Smooth muscle cell (in vitro differentiated cells): ENCODE measurements around the gene LTB. TPM values are rescaled to one million over a fixed set of nuclear protein-coding genes. Genes with fewer than 3 reads are reported as not detected.

Experiments used
- DNase-seq: peaks from one replicate; lab custom pipeline; 2025; ENCODE audit not compliant: unreplicated experiment; lab: John Stamatoyannopoulos, UW
- H2AFZ ChIP-seq: fragments of 200-600 bp; sonication (generic); 2 replicates; pipeline ENCODE4 v1.6.0; 2016; ENCODE audit warnings: antibody characterized with exemption, low read depth, mild to moderate bottlenecking
- H3F3A ChIP-seq: fragments of 200-600 bp; sonication (generic); 2 replicates; pipeline ENCODE4 v1.6.0; 2017; ENCODE audit warnings: antibody characterized with exemption, low read depth
- H3K27ac ChIP-seq: fragments of 200-600 bp; sonication (generic); 2 replicates; pipeline ENCODE4 v1.5.1; 2016; ENCODE audit warnings: low read depth, mild to moderate bottlenecking
- H3K27me3 ChIP-seq: fragments of 200-600 bp; sonication (generic); 2 replicates; pipeline ENCODE4 v1.6.1; 2016; ENCODE audit warnings: low read depth, mild to moderate bottlenecking
- H3K36me3 ChIP-seq: fragments of 200-600 bp; sonication (generic); 2 replicates; pipeline ENCODE4 v1.5.1; 2016; ENCODE audit warnings: low read depth
- H3K4me1 ChIP-seq: fragments of 200-600 bp; sonication (generic); 2 replicates; pipeline ENCODE4 v1.5.1; 2016; ENCODE audit warnings: low read depth
- H3K4me2 ChIP-seq: fragments of 200-600 bp; sonication (generic); 2 replicates; pipeline ENCODE4 v1.6.0; 2016; ENCODE audit warnings: mild to moderate bottlenecking
- H3K4me3 ChIP-seq: fragments of 200-600 bp; sonication (generic); 2 replicates; pipeline ENCODE4 v1.5.1; 2016; ENCODE audit warnings: mild to moderate bottlenecking
- H3K79me2 ChIP-seq: fragments of 200-600 bp; sonication (generic); 2 replicates; pipeline ENCODE4 v1.6.0; 2016; ENCODE audit warnings: low read depth, mild to moderate bottlenecking
- H3K9ac ChIP-seq: fragments of 200-600 bp; sonication (generic); 2 replicates; pipeline ENCODE4 v1.6.0; 2016; ENCODE audit warnings: low read depth
- H3K9me3 ChIP-seq: fragments of 200-600 bp; sonication (generic); replicated peaks from 2 replicates; pipeline ENCODE4 v1.5.1; 2016; ENCODE audit warnings: low read depth
- H4K20me1 ChIP-seq: fragments of 200-600 bp; sonication (generic); 2 replicates; pipeline ENCODE4 v1.6.0; 2016; ENCODE audit warnings: low read depth
- CTCF ChIP-seq: fragments of 200-600 bp; sonication (generic); IDR thresholded peaks from 2 replicates; pipeline ENCODE4 v1.5.1; 2017; ENCODE audit warnings: borderline replicate concordance, mild to moderate bottlenecking, antibody characterized with exemption; ENCODE audit not compliant: insufficient read depth, poor library complexity, severe bottlenecking
- WGBS: methylation state at CpG from one replicate; pipeline ENCODE4 v1.1.7; 2016; ENCODE audit warnings: low lambda C conversion rate; 5-methylcytosine and 5-hydroxymethylcytosine counted together
- polyA plus RNA-seq: library from polyadenylated mRNA; unstranded; fragments of >200 nt; fragmentation: Nextera tagmentation; extraction: Ambion mirVana; gene quantifications from 2 replicates; pipeline ENCODE4 v1.2.1, GENCODE V29; 2016
- total RNA-seq: library from RNA; depleted of rRNA; stranded (reverse); fragments of >200 nt; gene quantifications from 2 replicates; pipeline ENCODE4 v1.2.3, GENCODE V29; 2014

Gene LTB
- total RNA-seq (1.5 TPM in 1 of 2 replicates, not detected in the other), polyA plus RNA-seq (0.75 and 6.3 TPM in 2 replicates)

GRCh38 chr6:31582230-31582643 lies at the start of gene LTB:
TSS of gene LTB (minus strand) at chr6:31582424. CDS start at chr6:31582417, 7 bp downstream.
- Histone ChIP-seq H3K27me3 (no peaks in the 10 kb centered on the region), H3K4me1 (no peaks in the 10 kb centered on the region), H3K9me3 (no peaks in the 10 kb centered on the region), H3K27ac (peak within 1 kb of the TSS; percentile 42), H3K36me3 (no peaks in the 10 kb centered on the region), H3K9ac (peak within 1 kb of the TSS; percentile 82), H3K4me3 (peak within 1 kb of the TSS; percentile 63), H3K79me2 (no peaks in the 10 kb centered on the region), H3F3A (no peaks in the 10 kb centered on the region), H3K4me2 (peak within 1 kb of the TSS; percentile 84), H4K20me1 (no peaks in the 10 kb centered on the region), H2AFZ (peak within 1 kb of the TSS; percentile 79)
- WGBS: 97% methylated on average over 3 of the region's 3 CpGs
- no peak for DNase-seq
- no peak for TF ChIP-seq CTCF

GRCh38 chr6:31631681-31632278 lies 49.6 kb upstream of the LTB start:
- H3K4me2 ChIP-seq: no peak overlapping the region
- no peaks in the 10 kb centered on the region for H3K9me3 ChIP-seq
- no peaks in the 10 kb centered on the region for H3K4me1 ChIP-seq
- 96% methylated on average over 31 of the region's 32 CpGs for WGBS
- H3K79me2 ChIP-seq: peaks cover 20% of the 10 kb centered on the region
- H4K20me1 ChIP-seq: peaks cover 72% of the 10 kb centered on the region
- no peak for TF ChIP-seq CTCF
- DNase-seq: no peak
- H2AFZ ChIP-seq: no peak overlapping the region
- no peak overlapping the region for H3K9ac ChIP-seq
- H3K27ac ChIP-seq: no peak overlapping the region
- H3K27me3 ChIP-seq: no peaks in the 10 kb centered on the region
- peaks cover 66% of the 10 kb centered on the region for H3F3A ChIP-seq
- H3K36me3 ChIP-seq: peaks cover 34% of the 10 kb centered on the region
- H3K4me3 ChIP-seq: no peak overlapping the region

- 95% methylated on average over 16 of the region's 16 CpGs for WGBS
- Histone ChIP-seq H3K4me2 (no peak overlapping the region), H3K4me1 (no peaks in the 10 kb centered on the region), H3K9me3 (no peaks in the 10 kb centered on the region), H3K27me3 (no peaks in the 10 kb centered on the region), H3F3A (peaks cover 62% of the 10 kb centered on the region), H3K36me3 (peaks cover 31% of the 10 kb centered on the region), H3K79me2 (peaks cover 26% of the 10 kb centered on the region), H2AFZ (no peak overlapping the region), H4K20me1 (peaks cover 78% of the 10 kb centered on the region), H3K9ac (no peak overlapping the region), H3K4me3 (no peak overlapping the region), H3K27ac (no peak overlapping the region)
- TF ChIP-seq CTCF: no peak
- no peak for DNase-seq
These were observed 49.0 kb upstream of the LTB start for GRCh38 chr6:31631209-31631608.
